ENCODE data around the gene PDGFB. TPM values are rescaled to one million over a fixed set of nuclear protein-coding genes. Genes with fewer than 3 reads are reported as not detected.
A peak's percentile ranks its signal among the peaks of the same experiment; 100 is the strongest.

Gene PDGFB
- total RNA-seq, 1 donor from 2014 or later: 27.3 TPM

- no peaks in the 10 kb centered on the region for H3K36me3 ChIP-seq (ENCODE audit: insufficient read depth, low read length)
- Mint-ChIP-seq H3K4me3 (ENCODE audit: unreplicated experiment) (no peak overlapping the region), H3K9me3 (ENCODE audit: unreplicated experiment) (peaks cover 4% of the 10 kb centered on the region), H3K36me3 (ENCODE audit: low read depth, unreplicated experiment) (peaks cover 3% of the 10 kb centered on the region), H3K4me1 (ENCODE audit: low read depth, unreplicated experiment) (peaks cover 1% of the 10 kb centered on the region), H3K27ac (ENCODE audit: unreplicated experiment) (no peak overlapping the region), H3K27me3 (ENCODE audit: low read depth, unreplicated experiment) (peaks cover 6% of the 10 kb centered on the region)
- no peak overlapping the region for H2AFZ ChIP-seq (ENCODE audit: low read depth, low read length)
- peaks cover 9% of the 10 kb centered on the region for H3K4me1 ChIP-seq (ENCODE audit: insufficient read depth, low read length)
- no peaks in the 10 kb centered on the region for H3K27me3 ChIP-seq (ENCODE audit: insufficient read depth, low read length)
- FAIRE-seq (no peak), DNase-seq (ENCODE audit: low read depth) (no peak)
- H3K79me2 ChIP-seq (ENCODE audit: insufficient read depth, low read length): no peaks in the 10 kb centered on the region
- H3K9me3 ChIP-seq (ENCODE audit: insufficient read depth, low read depth, low read length): peaks cover 4% of the 10 kb centered on the region
- no peaks in the 10 kb centered on the region for H4K20me1 ChIP-seq (ENCODE audit: insufficient read depth, low read length)
- TF ChIP-seq CTCF (IDR thresholded peaks at IDR 0.05; ENCODE audit: insufficient read depth, low read depth, low read length) (no peak), EZH2 (IDR thresholded peaks at IDR 0.05; ENCODE audit: insufficient read depth, low read length) (no peak)
- no peak overlapping the region for H3K9ac ChIP-seq (ENCODE audit: low read length)
- H3K4me3 ChIP-seq (ENCODE audit: insufficient read depth, low read depth, low read length): no peak overlapping the region
- no peak overlapping the region for H3K27ac ChIP-seq (ENCODE audit: low read depth, low read length)
- no peak overlapping the region for H3K4me2 ChIP-seq (ENCODE audit: low read length)
Measured at GRCh38 chr22:39278040-39278439, 33.3 kb upstream of the PDGFB start.

GRCh38 chr22:39277142-39277607 lies 32.4 kb upstream of the PDGFB start:
- Histone ChIP-seq H3K27ac (ENCODE audit: low read depth, low read length) (no peak overlapping the region), H3K36me3 (ENCODE audit: insufficient read depth, low read length) (no peaks in the 10 kb centered on the region), H3K9me3 (ENCODE audit: insufficient read depth, low read depth, low read length) (peaks cover 4% of the 10 kb centered on the region), H3K27me3 (ENCODE audit: insufficient read depth, low read length) (no peaks in the 10 kb centered on the region), H3K79me2 (ENCODE audit: insufficient read depth, low read length) (no peaks in the 10 kb centered on the region), H3K4me1 (ENCODE audit: insufficient read depth, low read length) (peaks cover 6% of the 10 kb centered on the region), H4K20me1 (ENCODE audit: insufficient read depth, low read length) (no peaks in the 10 kb centered on the region), H3K4me2 (ENCODE audit: low read length) (no peak overlapping the region), H3K9ac (ENCODE audit: low read length) (no peak overlapping the region), H3K4me3 (ENCODE audit: insufficient read depth, low read depth, low read length) (no peak overlapping the region), H2AFZ (ENCODE audit: low read depth, low read length) (no peak overlapping the region)
- peak; percentile 50 for FAIRE-seq
- Mint-ChIP-seq H3K36me3 (ENCODE audit: low read depth, unreplicated experiment) (peaks cover 3% of the 10 kb centered on the region), H3K4me1 (ENCODE audit: low read depth, unreplicated experiment) (peaks cover 1% of the 10 kb centered on the region), H3K27me3 (ENCODE audit: low read depth, unreplicated experiment) (peaks cover 6% of the 10 kb centered on the region), H3K27ac (ENCODE audit: unreplicated experiment) (peak overlapping the region; percentile 42), H3K9me3 (ENCODE audit: unreplicated experiment) (peaks cover 4% of the 10 kb centered on the region), H3K4me3 (ENCODE audit: unreplicated experiment) (no peak overlapping the region)
- DNase-seq (ENCODE audit: low read depth): peak; percentile 72
- TF ChIP-seq EZH2 (IDR thresholded peaks at IDR 0.05; ENCODE audit: insufficient read depth, low read length): no peak
- TF ChIP-seq CTCF (IDR thresholded peaks at IDR 0.05; ENCODE audit: insufficient read depth, low read depth, low read length): no peak

GRCh38 chr22:39276440-39277141 lies 31.8 kb upstream of the PDGFB start:
- Histone ChIP-seq H3K4me1 (ENCODE audit: insufficient read depth, low read length) (peaks cover 6% of the 10 kb centered on the region), H3K27ac (ENCODE audit: low read depth, low read length) (no peak overlapping the region), H3K36me3 (ENCODE audit: insufficient read depth, low read length) (no peaks in the 10 kb centered on the region), H3K9ac (ENCODE audit: low read length) (no peak overlapping the region), H3K4me3 (ENCODE audit: insufficient read depth, low read depth, low read length) (no peak overlapping the region), H3K27me3 (ENCODE audit: insufficient read depth, low read length) (no peaks in the 10 kb centered on the region), H3K79me2 (ENCODE audit: insufficient read depth, low read length) (no peaks in the 10 kb centered on the region), H4K20me1 (ENCODE audit: insufficient read depth, low read length) (no peaks in the 10 kb centered on the region), H2AFZ (ENCODE audit: low read depth, low read length) (no peak overlapping the region), H3K9me3 (ENCODE audit: insufficient read depth, low read depth, low read length) (peaks cover 4% of the 10 kb centered on the region), H3K4me2 (ENCODE audit: low read length) (no peak overlapping the region)
- Mint-ChIP-seq H3K27ac (ENCODE audit: unreplicated experiment) (no peak overlapping the region), H3K27me3 (ENCODE audit: low read depth, unreplicated experiment) (peaks cover 8% of the 10 kb centered on the region), H3K4me1 (ENCODE audit: low read depth, unreplicated experiment) (no peaks in the 10 kb centered on the region), H3K4me3 (ENCODE audit: unreplicated experiment) (no peak overlapping the region), H3K9me3 (ENCODE audit: unreplicated experiment) (peaks cover 4% of the 10 kb centered on the region), H3K36me3 (ENCODE audit: low read depth, unreplicated experiment) (peaks cover 3% of the 10 kb centered on the region)
- no peak for DNase-seq (ENCODE audit: low read depth)
- FAIRE-seq: no peak
- TF ChIP-seq EZH2 (IDR thresholded peaks at IDR 0.05; ENCODE audit: insufficient read depth, low read length) (no peak), CTCF (IDR thresholded peaks at IDR 0.05; ENCODE audit: insufficient read depth, low read depth, low read length) (no peak)
